HEK293 (cell line): Measurements from ENCODE around the gene NEK7.

Experiments
- CTCF ChIA-PET: fragments of 350-600 bp; formaldehyde crosslinking; extraction: SDS; loops from one replicate; lab custom pipeline; 2021; ENCODE audit warnings: antibody characterized with exemption; lab: Yijun Ruan, JAX
- POLR2A ChIA-PET: fragments of 300-600 bp; formaldehyde crosslinking; extraction: SDS; loops from one replicate; lab custom pipeline; 2020; ENCODE audit warnings: antibody characterized with exemption, inconsistent platforms; lab: Yijun Ruan, JAX
- H3K27ac ChIP-seq: fragments of 200-500 bp; sonication (Bioruptor generic); 2 replicates; pipeline ENCODE4 v1.5.1; 2014; ENCODE audit warnings: low read depth, low read length, control low read depth, inconsistent platforms; ENCODE audit errors: extremely low read depth
- H3K36me3 ChIP-seq, 2 experiments: fragments of 200-500 bp in 1 of 2; sonication (Bioruptor generic) in 1 of 2; 1 replicate in 1 of 2; 2 replicates in 1 of 2; pipeline ENCODE4 v1.5.1; 2014 to 2017; ENCODE audit warnings: inconsistent platforms in 2 of 2, low read length in 2 of 2; ENCODE audit not compliant: control insufficient read depth in 2 of 2, insufficient read depth in 1 of 2
- H3K4me1 ChIP-seq: fragments of 200-500 bp; sonication (Bioruptor generic); 2 replicates; pipeline ENCODE4 v1.5.1; 2014; ENCODE audit warnings: mild to moderate bottlenecking, low read length, inconsistent platforms; ENCODE audit not compliant: control insufficient read depth, insufficient read depth
- H3K4me3 ChIP-seq: 2 replicates; pipeline ENCODE4 v1.5.1; 2011; ENCODE audit warnings: low read depth, mild to moderate bottlenecking, control low read depth, low read length, moderate library complexity
- H3K9me3 ChIP-seq: fragments of 200-500 bp; sonication (Bioruptor generic); 2 replicates; pipeline ENCODE4 v1.5.1; 2014; ENCODE audit warnings: low read depth, low read length, inconsistent platforms; ENCODE audit not compliant: control insufficient read depth, insufficient read depth
- FEZF1 ChIP-seq: fragments of 450-650 bp; formaldehyde crosslinking; IDR thresholded peaks from 2 replicates; pipeline ENCODE4 v1.5.1; 2016; ENCODE audit warnings: missing biosample characterization, missing genetic modification characterization
- GLIS2 ChIP-seq: fragments of 450-650 bp; formaldehyde crosslinking; IDR thresholded peaks from 2 replicates; pipeline ENCODE4 v1.5.1; 2016; ENCODE audit warnings: missing biosample characterization, missing genetic modification characterization
- PRDM1 ChIP-seq: fragments of 450-650 bp; formaldehyde crosslinking; IDR thresholded peaks from 2 replicates; pipeline ENCODE4; 2016; ENCODE audit warnings: missing biosample characterization, missing genetic modification characterization
- SP7 ChIP-seq: fragments of 450-650 bp; formaldehyde crosslinking; IDR thresholded peaks from 2 replicates; pipeline ENCODE4 v1.5.1; 2016; ENCODE audit warnings: missing biosample characterization, missing genetic modification characterization
- ZNF266 ChIP-seq: fragments of 450-650 bp; formaldehyde crosslinking; IDR thresholded peaks from 2 replicates; pipeline ENCODE4 v1.5.1; 2016; ENCODE audit warnings: missing biosample characterization, missing genetic modification characterization, low read depth
- ZNF37A ChIP-seq: fragments of 450-650 bp; IDR thresholded peaks from 2 replicates; pipeline ENCODE4 v1.5.1; 2018; ENCODE audit warnings: missing biosample characterization, missing genetic modification characterization
- ZNF391 ChIP-seq: fragments of 450-650 bp; formaldehyde crosslinking; IDR thresholded peaks from 2 replicates; pipeline ENCODE4 v1.5.1; 2016; ENCODE audit warnings: low read depth, missing biosample characterization, missing genetic modification characterization, borderline replicate concordance
- ZNF548 ChIP-seq: fragments of 450-650 bp; formaldehyde crosslinking; IDR thresholded peaks from 2 replicates; pipeline ENCODE4 v1.5.1; 2016; ENCODE audit warnings: missing biosample characterization, missing genetic modification characterization
- TF ChIP-seq, protein P1 (sequence below): fragments of 450-650 bp; formaldehyde crosslinking; IDR thresholded peaks from 2 replicates; pipeline ENCODE4 v1.5.1; 2016; ENCODE audit warnings: missing biosample characterization, missing genetic modification characterization
- TF ChIP-seq, protein P2 (sequence below): fragments of 450-650 bp; formaldehyde crosslinking; IDR thresholded peaks from 2 replicates; pipeline ENCODE4 v1.5.1; 2016; ENCODE audit warnings: missing biosample characterization, missing genetic modification characterization
- TF ChIP-seq, protein P3 (sequence below): fragments of 450-650 bp; formaldehyde crosslinking; IDR thresholded peaks from 2 replicates; pipeline ENCODE4 v1.5.1; 2016; ENCODE audit warnings: missing biosample characterization, missing genetic modification characterization, borderline replicate concordance
- TF ChIP-seq, protein P4 (sequence below): fragments of 450-650 bp; formaldehyde crosslinking; IDR thresholded peaks from 2 replicates; pipeline ENCODE4 v1.5.1; 2016; ENCODE audit warnings: missing biosample characterization, missing genetic modification characterization
- TF ChIP-seq, protein P5 (sequence below): fragments of 450-650 bp; formaldehyde crosslinking; IDR thresholded peaks from 2 replicates; pipeline ENCODE4 v1.5.1; 2016; ENCODE audit warnings: missing biosample characterization, missing genetic modification characterization

The NEK7 gene

DNA sequence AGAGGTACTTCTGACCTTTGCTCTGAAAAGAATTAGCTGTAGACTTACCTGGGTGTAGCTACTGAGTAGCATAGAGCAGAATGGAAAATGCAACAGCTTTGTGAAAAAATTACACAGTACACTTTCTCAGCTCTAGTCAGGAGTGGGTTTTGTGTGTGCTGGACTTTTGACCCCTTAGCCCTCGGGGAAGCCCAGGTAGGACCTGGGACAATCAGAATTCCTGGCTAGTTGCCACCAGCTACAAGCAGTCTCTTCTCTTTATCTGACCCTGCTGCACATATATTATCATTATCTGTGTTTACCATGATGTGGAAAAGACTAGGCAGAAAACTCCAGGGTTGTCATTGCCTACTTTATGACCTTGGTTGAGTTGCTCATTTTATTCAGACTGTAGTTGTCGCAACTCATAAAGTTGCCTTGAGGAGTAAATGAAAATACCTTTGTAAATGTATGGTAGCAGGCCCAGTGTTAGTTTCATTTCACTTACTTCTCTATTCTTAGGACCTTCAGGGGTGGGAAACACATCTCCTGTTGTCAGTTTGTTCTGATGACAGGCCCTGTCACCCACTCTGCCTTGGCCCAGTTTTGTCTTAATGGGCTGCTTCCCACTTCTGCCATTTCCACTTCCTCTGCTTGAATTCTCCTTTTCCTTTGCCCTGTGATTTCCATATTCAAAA lies 5.4 kb downstream of the NEK7 start (continued):
- TF ChIP-seq, protein P1, sequence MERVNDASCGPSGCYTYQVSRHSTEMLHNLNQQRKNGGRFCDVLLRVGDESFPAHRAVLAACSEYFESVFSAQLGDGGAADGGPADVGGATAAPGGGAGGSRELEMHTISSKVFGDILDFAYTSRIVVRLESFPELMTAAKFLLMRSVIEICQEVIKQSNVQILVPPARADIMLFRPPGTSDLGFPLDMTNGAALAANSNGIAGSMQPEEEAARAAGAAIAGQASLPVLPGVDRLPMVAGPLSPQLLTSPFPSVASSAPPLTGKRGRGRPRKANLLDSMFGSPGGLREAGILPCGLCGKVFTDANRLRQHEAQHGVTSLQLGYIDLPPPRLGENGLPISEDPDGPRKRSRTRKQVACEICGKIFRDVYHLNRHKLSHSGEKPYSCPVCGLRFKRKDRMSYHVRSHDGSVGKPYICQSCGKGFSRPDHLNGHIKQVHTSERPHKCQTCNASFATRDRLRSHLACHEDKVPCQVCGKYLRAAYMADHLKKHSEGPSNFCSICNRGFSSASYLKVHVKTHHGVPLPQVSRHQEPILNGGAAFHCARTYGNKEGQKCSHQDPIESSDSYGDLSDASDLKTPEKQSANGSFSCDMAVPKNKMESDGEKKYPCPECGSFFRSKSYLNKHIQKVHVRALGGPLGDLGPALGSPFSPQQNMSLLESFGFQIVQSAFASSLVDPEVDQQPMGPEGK (tag by site-specific recombination) = no peak
- no peak for TF ChIP-seq ZNF548
- no peak for TF ChIP-seq ZNF37A
- TF ChIP-seq SP7 (tag by site-specific recombination) = 0 out of 2 replicates have a peak, but pooled peaks have one; percentile 17
- TF ChIP-seq ZNF391 (tag by site-specific recombination) = no peak
- TF ChIP-seq, protein P2, sequence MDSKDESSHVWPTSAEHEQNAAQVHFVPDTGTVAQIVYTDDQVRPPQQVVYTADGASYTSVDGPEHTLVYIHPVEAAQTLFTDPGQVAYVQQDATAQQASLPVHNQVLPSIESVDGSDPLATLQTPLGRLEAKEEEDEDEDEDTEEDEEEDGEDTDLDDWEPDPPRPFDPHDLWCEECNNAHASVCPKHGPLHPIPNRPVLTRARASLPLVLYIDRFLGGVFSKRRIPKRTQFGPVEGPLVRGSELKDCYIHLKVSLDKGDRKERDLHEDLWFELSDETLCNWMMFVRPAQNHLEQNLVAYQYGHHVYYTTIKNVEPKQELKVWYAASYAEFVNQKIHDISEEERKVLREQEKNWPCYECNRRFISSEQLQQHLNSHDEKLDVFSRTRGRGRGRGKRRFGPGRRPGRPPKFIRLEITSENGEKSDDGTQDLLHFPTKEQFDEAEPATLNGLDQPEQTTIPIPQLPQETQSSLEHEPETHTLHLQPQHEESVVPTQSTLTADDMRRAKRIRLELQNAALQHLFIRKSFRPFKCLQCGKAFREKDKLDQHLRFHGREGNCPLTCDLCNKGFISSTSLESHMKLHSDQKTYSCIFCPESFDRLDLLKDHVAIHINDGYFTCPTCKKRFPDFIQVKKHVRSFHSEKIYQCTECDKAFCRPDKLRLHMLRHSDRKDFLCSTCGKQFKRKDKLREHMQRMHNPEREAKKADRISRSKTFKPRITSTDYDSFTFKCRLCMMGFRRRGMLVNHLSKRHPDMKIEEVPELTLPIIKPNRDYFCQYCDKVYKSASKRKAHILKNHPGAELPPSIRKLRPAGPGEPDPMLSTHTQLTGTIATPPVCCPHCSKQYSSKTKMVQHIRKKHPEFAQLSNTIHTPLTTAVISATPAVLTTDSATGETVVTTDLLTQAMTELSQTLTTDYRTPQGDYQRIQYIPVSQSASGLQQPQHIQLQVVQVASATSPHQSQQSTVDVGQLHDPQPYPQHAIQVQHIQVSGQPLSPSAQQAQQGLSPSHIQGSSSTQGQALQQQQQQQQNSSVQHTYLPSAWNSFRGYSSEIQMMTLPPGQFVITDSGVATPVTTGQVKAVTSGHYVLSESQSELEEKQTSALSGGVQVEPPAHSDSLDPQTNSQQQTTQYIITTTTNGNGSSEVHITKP = no peak
- TF ChIP-seq, protein P3, sequence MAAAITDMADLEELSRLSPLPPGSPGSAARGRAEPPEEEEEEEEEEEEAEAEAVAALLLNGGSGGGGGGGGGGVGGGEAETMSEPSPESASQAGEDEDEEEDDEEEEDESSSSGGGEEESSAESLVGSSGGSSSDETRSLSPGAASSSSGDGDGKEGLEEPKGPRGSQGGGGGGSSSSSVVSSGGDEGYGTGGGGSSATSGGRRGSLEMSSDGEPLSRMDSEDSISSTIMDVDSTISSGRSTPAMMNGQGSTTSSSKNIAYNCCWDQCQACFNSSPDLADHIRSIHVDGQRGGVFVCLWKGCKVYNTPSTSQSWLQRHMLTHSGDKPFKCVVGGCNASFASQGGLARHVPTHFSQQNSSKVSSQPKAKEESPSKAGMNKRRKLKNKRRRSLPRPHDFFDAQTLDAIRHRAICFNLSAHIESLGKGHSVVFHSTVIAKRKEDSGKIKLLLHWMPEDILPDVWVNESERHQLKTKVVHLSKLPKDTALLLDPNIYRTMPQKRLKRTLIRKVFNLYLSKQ (tag by site-specific recombination) = no peak
- TF ChIP-seq FEZF1 (tag by site-specific recombination) = peak; percentile 98
- no peak for TF ChIP-seq ZNF266 (tag by site-specific recombination)
- TF ChIP-seq GLIS2 (tag by site-specific recombination) = no peak

DNA sequence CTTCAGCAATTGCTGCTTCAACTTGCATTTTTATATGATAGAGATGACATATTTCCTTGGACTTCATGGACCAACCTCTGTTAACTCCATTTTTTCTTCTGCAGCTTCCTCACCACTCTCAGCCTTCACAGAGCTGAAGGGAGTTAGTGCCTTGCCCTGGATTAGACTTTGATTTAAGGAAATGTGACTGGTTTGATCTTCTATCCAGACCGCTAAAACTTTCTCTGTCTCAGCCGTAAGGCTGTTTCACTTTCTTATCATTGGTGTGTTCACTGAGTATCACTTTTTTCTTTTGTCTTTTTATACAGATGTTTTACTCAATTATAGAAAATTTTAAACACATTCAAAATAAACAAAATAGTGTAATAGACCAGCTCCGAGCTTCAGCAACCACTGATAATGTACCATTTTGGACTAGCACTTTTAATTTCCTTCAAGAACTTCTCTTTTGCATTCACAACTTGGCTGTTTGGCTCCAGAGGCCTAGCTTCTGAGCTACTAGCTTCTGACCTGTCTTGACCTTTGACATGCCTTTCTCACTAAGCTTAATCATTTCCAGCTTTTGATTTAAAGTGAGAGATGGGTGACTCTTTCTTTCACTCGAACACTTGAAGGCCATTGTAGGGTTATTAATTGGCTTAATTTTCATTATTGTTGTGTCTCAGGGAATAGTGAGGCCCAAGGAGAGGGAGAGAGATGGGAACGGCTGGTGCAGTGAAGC lies 9.3 kb downstream of the NEK7 start:
- CTCF ChIA-PET = no interaction called here
- Histone ChIP-seq H3K4me1 (peaks cover 24% of the 10 kb centered on the region), H3K36me3 (no peaks in the 10 kb centered on the region), H3K4me3 (no peak overlapping the region), H3K27ac (no peak overlapping the region), H3K9me3 (no peaks in the 10 kb centered on the region)
- POLR2A ChIA-PET = interaction anchor here (0.9 kb wide), 2 partner anchors 9 to 263 kb away, joined by 3 to 4 read pairs; partner anchors contain the start of genes C1orf53 and NEK7
- TF ChIP-seq PRDM1 (tag by site-specific recombination) = peak; percentile 58
- TF ChIP-seq, protein P4, sequence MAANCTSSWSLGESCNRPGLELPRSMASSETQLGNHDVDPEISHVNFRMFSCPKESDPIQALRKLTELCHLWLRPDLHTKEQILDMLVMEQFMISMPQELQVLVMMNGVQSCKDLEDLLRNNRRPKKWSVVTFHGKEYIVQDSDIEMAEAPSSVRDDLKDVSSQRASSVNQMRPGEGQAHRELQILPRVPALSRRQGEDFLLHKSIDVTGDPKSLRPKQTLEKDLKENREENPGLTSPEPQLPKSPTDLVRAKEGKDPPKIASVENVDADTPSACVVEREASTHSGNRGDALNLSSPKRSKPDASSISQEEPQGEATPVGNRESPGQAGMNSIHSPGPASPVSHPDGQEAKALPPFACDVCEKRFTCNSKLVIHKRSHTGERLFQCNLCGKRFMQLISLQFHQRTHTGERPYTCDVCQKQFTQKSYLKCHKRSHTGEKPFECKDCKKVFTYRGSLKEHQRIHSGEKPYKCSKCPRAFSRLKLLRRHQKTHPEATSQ (tag by site-specific recombination) = no peak

DNA sequence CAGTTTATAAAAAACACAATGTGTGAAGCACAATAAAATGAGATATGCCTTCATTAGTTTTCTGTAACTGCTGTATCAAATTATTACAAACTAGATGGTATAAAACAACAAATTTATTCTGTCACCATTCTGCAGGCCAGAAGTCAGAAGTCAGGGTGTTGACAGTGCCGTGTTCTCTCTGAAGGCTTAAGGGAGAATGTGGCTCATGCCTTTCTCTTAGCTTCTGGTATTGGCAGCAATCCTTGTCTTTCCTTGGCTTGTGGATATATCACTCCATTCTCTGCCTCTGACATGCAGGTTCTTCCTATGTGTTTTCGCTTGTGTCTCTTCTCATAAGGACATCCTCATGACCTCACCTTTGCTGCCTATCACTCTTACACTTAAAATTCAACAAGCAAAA lies 10.1 kb downstream of the NEK7 start:
- CTCF ChIA-PET = no interaction called here
- no peaks in the 10 kb centered on the region for H3K9me3 ChIP-seq
- peaks cover 23% of the 10 kb centered on the region for H3K4me1 ChIP-seq
- POLR2A ChIA-PET = interaction anchor here (0.9 kb wide), 1 partner anchor 10 kb away, joined by 4 read pairs; the partner anchor contains the start of gene NEK7
- H3K36me3 ChIP-seq = no peaks in the 10 kb centered on the region
- no peak overlapping the region for H3K27ac ChIP-seq
- TF ChIP-seq, protein P5, sequence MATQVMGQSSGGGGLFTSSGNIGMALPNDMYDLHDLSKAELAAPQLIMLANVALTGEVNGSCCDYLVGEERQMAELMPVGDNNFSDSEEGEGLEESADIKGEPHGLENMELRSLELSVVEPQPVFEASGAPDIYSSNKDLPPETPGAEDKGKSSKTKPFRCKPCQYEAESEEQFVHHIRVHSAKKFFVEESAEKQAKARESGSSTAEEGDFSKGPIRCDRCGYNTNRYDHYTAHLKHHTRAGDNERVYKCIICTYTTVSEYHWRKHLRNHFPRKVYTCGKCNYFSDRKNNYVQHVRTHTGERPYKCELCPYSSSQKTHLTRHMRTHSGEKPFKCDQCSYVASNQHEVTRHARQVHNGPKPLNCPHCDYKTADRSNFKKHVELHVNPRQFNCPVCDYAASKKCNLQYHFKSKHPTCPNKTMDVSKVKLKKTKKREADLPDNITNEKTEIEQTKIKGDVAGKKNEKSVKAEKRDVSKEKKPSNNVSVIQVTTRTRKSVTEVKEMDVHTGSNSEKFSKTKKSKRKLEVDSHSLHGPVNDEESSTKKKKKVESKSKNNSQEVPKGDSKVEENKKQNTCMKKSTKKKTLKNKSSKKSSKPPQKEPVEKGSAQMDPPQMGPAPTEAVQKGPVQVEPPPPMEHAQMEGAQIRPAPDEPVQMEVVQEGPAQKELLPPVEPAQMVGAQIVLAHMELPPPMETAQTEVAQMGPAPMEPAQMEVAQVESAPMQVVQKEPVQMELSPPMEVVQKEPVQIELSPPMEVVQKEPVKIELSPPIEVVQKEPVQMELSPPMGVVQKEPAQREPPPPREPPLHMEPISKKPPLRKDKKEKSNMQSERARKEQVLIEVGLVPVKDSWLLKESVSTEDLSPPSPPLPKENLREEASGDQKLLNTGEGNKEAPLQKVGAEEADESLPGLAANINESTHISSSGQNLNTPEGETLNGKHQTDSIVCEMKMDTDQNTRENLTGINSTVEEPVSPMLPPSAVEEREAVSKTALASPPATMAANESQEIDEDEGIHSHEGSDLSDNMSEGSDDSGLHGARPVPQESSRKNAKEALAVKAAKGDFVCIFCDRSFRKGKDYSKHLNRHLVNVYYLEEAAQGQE (tag by site-specific recombination) = no peak
- peak; percentile 37; the same call in 1 of the 2 replicates for TF ChIP-seq PRDM1 (tag by site-specific recombination)
- TF ChIP-seq, all 188 proteins: peak for 1
- H3K4me3 ChIP-seq = no peak overlapping the region
